GM21360 (cell line): ENCODE measurements around the gene GPR68.
"Not testable (repeated sequence)": the region's sequence is repeated elsewhere in the genome, so short reads cannot be mapped to it uniquely, and the experiment has no call there.

Source experiments
- ATAC-seq: cut with Tn5 transposase; IDR thresholded peaks from one replicate; pipeline ENCODE4 v1.9.1; 2021; ENCODE audit warnings: mild to moderate bottlenecking, moderate library complexity; ENCODE audit not compliant: unreplicated experiment

Gene GPR68

DNA sequence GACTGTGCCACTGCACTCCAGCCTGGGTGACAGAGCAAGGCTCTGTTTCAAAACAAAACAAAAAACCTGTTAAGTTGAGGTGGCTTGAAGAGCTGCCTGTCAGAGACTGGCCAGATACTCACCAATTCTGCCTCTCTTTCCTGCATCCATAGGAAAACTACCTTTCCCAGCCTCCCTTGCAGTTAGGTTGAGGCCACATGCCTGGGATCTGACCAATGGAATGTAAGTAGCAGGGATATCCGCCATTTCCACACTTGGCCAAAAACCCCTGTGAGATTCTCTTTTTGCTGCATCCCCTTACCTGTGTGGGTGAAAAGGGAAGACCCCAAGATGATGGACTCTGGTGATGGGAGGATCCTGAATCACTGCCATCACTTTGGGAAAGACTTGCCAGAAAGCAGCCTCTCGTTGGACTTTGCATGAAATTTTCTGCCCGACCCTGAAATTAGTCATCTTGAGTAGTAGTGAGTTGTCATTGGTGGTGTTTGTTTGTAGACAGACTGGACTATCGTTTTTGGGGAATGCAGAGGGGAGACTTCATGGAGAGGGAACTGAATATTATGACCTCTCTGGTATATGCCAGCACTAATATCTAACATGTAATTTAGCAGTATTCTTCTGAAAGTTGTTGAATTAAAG is 14.0 kb downstream of the GPR68 start:
- ATAC-seq = no peak

GRCh38 chr14:91229743-91230200 is 14.7 kb downstream of the GPR68 start:
- peak; percentile 51 for ATAC-seq

GRCh38 chr14:91229005-91229382 is 15.5 kb downstream of the GPR68 start:
- ATAC-seq = peak; percentile 1

DNA sequence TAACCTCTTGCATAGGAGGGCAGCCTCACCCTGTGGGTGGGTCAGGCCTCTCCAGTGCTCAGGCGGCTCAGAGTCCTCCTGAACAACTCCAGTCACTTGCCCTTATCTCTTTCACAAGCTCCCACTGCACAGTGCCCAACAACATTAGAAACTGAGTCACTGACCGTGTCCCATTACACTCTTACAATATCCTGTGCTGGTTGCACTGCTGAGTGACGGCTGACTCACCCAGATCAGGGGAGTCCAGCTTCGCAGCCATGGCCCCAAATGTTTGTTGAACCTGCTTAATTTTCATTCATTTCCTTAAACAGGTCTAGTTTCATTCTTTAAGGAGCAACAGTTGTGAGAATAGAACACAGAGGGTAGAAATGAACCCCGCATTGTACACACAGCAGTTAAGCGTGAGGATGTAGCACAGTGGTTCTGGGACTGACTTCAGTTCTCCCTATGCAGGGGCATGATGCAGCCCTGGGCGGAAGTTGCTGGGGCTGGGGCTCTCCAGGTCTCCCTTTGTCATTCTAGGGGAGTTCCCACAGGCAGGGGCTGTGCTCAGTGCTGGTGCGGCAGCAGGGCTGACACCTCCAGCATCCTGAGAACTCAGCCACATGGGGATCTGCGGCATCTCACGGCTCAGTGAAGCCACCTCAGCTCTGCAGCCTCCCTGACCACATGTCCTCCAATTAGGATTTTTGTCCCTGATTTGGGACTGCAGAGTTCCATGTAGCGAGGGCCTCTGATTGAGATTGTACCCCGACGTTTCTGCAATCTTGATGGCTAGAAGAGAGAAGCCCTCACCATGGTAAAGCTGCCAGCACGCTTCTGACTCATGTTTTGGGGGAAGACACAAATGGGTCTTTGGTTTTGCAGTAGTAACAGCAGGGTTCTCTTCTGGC is 16.1 kb downstream of the GPR68 start:
- ATAC-seq = peak; percentile 88

GRCh38 chr14:91227183-91227628 is 17.3 kb downstream of the GPR68 start:
- ATAC-seq = no peak

DNA sequence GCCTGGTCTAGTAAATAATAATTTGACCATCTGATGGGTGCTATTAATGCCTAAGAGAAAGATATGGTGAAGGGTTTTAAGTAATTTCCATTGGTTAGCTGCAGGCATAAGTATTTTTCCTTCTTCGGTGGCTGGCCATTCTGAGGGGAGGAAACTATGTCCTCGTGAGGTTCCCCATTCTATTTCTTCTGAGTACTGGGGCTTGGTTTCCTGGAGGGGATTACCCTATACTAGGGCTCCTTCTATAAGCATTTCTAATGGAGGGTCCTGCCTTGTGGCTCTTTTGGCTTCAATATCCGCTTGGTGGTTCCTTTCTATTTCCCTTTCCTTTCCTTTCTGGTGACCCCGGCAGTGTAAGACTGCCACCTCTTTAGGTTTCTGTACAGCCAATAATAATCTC is 18.1 kb downstream of the GPR68 start:
- ATAC-seq = not testable (repeated sequence)

GRCh38 chr14:91225025-91225424 is 19.5 kb downstream of the GPR68 start:
- ATAC-seq = no peak

DNA sequence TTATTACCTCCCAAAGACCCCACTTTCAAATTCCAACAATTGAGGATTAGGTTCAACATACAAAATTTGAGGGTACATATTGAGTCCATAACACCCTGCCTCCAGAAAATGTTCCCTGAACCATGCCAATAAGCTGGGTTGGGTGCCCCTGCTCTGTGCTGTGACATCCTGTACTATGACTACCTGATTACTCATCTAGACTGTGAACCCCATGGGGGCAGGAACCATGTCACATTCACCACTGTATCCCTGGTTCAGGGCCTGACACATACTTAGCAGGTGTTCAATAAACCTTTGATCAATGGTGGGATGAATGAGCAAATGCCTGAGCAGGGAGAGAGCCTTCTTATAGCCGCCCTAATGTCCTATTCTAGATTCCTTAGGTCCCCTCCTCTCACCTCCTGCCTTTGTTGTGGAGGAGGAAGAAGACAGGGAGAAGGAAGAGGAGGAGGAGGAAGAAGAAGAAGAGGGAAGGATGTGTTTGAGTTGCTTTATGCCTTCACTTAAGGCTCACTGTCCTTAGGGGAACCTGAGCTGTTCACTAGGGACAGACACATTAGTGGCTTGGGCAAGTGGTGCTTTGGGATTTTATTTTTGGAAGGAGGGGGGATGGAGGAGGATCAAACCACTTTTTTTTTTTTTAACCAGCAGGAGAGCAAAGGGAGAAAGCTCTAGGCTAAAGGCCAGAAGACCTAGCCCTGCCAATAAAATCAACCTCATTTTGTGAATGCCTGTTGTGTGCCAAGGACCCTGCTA is 21.3 kb downstream of the GPR68 start:
- no peak for ATAC-seq

DNA sequence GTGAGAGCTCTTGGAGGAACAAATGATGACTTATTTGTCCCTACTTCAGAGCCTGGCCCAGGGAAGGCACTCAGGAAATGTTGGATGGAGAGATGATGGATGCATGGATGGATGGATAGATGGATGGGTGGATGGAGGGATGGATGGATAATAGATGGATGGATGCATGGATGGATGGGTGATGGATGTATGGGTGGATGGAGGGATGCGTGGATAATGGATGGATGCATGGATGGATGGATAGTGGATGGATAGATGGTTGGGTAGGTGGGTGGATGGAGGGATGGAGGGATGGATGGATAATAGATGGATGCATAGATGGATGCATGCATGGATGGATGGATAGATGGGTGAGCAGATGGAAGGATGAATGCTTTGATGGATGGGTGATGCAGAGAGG is 23.2 kb downstream of the GPR68 start:
- ATAC-seq = no peak

DNA sequence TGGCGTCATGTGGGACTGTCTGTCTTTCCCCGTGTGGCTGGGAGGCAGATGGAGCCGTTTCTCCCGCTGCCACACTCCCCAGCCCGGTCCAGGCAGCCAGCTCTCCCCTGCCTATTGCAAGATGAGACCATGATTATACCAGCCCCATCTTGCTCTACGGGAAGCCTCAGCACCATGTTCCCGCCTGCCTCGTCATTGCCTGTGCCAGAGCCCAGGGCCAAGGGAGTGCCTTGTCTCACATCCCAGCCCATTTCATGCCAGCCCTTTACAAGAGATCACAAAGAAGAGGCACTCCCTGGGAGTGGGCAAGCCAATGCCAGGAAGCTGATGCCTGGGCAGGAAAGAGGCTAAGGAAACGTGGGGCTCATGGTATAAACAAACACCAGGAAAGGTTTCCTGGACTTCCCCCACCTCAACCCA is 23.9 kb downstream of the GPR68 start:
- ATAC-seq = no peak

DNA sequence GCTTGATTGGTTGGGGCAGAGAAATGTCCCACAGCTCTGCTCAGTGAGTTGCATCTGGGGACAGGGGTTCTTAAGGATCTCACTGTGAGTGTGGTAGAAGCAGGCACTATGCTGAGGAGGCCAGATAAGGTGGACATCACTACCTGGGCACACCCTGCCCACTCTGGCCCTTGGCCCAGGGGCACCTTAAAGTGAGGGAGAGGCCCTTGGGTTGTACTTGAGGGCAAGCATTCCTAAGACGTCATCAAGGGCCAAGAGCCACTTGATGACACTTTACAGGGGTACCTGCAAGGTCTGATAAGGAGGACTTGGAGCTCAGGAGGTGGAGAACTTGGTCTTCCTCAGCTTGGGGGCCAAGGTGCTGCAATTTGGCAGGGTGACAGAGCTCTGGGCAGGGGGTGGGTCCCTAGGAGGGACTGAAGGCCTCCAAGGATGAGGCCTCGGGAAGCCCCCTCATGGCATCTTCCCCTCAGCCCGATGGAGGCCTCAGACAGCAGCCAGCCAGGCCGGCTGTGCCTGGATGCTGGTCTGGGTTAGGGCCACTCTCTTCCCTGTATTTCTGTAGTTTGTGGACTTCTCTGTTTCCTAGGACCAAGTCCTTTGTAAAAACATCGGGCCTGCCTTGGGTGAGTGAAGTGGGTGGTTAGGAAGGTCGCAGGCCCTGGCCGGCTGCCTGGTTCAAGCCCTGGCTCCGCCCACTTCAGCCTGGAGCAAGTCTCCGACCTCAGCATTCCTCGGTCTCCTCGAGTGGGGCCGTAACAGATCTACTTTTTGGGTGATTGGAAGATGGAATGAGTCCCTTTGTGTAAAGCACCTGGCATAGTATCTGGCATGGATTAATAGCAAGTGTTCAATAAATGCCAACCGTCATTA is 24.8 kb downstream of the GPR68 start:
- ATAC-seq = no peak

DNA sequence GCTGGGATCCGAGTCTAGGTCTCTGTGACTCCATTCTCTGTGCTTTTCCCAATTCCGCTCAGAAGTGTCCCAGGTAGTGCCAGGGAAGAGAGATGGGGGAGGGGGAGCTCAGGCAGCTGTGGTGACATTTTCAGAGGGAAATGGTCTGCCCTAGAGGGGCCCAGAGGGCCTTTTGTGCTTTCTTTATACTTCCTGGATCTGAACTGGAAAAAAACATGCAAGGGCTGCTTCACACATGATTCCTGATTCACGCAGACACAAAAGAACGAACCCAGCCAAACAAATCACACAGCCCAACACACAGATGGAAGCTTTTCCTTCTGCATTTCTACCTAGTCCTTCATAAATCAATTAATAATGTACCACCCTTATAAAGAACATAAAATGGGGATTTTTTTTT is 26.5 kb downstream of the GPR68 start:
- ATAC-seq = no peak

- no peak for ATAC-seq
Observed at GRCh38 chr14:91216731-91217226, 27.7 kb downstream of the GPR68 start.

- no peak for ATAC-seq
Observed at GRCh38 chr14:91215381-91215780, 29.1 kb downstream of the GPR68 start.

DNA sequence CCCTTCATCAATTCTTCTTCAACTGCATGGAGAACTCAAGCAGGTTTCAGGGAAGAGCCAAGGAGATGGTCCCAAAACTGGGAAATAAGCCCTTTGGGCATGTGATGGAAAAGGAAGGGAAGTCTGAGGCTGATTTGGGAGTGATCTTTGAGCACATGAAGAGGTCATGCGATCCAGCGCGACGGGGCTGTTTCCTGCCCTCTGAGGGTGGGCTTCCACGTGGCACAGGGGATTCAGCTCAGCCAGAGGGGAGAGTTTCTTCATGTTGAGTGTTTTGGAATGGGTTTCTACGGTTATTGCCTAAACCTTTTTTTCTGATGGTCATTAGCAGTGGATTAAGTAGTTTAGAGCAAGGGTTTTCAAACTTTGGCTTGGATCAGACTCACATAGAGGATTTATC is 30.2 kb downstream of the GPR68 start:
- ATAC-seq = no peak

GRCh38 chr14:91211017-91211416 is 33.5 kb downstream of the GPR68 start:
- ATAC-seq = no peak

DNA sequence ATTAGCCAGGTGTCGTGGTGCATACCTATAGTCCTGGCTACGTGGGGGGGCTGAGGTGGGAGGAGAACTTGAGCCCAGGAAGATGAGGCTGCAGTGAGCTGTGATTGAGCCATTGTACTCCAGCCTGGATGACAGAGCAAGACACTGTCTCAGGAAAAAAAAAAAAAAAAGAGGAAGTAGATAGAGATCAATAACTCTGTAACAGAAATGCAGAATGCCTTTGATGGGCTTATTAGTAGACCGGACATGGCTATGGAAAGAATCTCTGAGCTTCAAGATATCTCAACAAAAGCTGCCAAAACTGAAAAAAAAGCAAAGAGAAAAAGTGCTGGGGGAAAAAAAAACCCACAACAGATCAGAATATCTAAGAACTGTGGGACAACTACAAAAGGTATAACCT is 37.5 kb downstream of the GPR68 start:
- no peak for ATAC-seq

DNA sequence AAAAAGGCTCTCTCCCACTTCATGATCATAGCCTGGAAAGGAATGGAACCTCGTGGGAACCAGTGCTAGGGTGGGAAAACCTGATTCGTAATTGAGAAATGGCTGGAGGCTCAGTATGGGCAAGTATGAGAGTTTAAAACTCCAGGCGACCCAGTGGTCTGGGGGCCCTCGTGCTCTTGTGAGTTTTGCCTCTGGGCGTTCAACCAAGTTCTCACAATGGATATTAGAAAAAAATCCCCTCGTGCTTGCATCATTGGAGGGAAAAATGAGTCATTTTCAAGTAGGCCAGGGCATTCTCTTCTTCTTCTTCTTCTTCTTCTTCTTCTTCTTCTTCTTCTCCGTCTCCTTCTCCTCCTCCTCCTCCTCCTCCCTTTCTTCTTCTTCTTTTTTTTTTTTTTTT is 39.0 kb downstream of the GPR68 start:
- no peak for ATAC-seq

GRCh38 chr14:91204657-91205056 is 39.8 kb downstream of the GPR68 start:
- ATAC-seq = no peak

DNA sequence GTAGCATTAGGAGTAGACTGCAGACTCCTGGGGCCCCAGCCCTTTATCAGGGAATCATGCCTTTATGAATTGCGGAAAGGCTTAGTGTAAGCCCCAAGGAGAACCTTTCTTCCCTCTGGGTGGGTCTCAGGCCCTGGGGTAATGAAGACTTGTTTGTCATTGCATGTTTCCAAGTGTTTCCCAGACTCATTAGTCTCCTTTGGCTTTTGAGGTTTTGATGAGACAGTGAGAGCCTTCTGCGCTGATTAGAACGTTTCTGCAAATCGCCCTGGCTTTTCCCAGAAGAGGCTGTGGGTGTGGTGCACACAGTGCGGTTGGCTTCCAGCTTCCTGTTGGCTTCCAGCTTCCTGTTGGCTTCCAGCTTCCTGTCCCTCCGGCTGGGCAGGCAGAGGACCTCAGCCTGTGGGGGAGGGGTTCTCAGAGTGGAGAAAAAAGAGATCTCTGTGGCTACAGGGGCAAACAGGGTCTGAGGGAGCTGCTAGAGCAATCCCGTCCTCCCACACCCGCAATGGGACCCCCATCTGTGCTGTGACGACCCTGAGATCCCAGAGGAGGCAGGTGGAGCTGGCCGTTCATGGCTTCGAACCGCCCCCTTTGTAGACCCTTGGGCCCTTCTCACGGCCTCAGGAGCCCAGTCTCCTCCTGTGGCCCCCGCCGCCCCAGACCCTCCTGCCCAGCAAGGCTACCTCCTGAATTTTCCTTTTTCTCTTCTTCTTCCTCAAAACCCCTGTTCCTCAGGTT is 42.1 kb downstream of the GPR68 start:
- ATAC-seq = no peak
